ENCODE results near the gene PRRC1. TPM values are rescaled to one million over a fixed set of nuclear protein-coding genes. Genes with fewer than 3 reads are reported as not detected.

The PRRC1 gene
- total RNA-seq = 94.4 and 98.4 TPM in 2 replicates

DNA sequence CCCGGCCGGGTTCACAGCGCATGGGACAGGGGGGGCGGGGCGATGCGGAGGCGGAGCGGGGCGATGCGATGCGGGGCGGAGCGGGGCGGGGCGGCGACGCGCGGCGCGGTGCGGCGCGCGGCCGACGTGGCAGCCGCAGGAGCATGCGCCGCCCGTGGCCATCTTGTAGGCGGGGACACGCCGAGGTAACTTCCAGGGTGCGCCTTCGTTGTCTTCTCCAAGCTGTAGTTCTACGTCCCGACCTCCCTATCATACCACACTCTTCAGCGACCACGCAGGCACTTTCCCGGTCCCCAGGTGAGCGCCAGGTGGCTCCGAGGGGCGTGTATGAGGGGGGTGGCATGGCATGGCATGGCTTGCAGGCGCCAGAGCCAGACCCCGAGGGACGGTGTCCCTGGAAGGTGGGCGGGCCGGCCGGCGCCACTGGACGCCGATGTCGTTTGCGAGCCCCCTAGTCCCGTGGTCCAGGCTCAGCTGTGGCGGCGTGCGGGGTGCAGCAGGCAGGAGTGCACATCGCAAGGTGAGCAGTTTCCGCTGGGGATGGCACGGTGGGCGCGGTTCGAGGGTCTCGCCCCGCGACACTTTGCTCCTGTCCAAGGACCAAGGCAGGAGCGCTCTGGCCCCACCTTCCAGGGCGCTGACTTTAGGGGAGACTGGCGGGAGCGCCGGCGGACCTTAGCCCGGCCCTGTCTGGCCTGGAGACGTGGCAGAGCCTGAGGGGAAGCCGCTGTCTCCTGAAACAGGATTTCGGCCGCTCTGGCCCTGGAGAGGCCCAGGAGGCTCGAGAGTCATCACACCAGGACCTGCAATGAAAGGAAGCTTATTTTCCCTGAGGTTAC, at the start of gene PRRC1:
TSS of gene PRRC1 (plus strand) at position 161 of the 839 bp plus-strand sequence. CDS start 5,840 bp downstream, outside the sequence.

Other genes with a start within 250 kb of the PRRC1 start
- 0.78 and 4.5 TPM in 2 replicates for gene MEGF10, start 226.8 kb upstream of the PRRC1 start, total RNA-seq
- 0.11 TPM in 1 of 2 replicates, not detected in the other for gene CTXN3, start 131.4 kb downstream of the PRRC1 start, total RNA-seq
- gene CCDC192, start 185.8 kb downstream of the PRRC1 start, total RNA-seq = not detected in 2 replicates

Data from articular chondrocyte of knee joint (primary cell).